Iris pigment epithelial cell (primary cell): Measurements from ENCODE around the gene ENO1.

Experiments used
- DNase-seq: peaks from one replicate; pipeline ENCODE4 v3.0.0-alpha.2; 2011; ENCODE audit warnings: low read depth

ENO1 gene

GRCh38 chr1:8870616-8871538, 7.6 kb downstream of the ENO1 start:
- no peak for DNase-seq

GRCh38 chr1:8870103-8870502, 8.4 kb downstream of the ENO1 start:
- peak; percentile 50 for DNase-seq

DNA sequence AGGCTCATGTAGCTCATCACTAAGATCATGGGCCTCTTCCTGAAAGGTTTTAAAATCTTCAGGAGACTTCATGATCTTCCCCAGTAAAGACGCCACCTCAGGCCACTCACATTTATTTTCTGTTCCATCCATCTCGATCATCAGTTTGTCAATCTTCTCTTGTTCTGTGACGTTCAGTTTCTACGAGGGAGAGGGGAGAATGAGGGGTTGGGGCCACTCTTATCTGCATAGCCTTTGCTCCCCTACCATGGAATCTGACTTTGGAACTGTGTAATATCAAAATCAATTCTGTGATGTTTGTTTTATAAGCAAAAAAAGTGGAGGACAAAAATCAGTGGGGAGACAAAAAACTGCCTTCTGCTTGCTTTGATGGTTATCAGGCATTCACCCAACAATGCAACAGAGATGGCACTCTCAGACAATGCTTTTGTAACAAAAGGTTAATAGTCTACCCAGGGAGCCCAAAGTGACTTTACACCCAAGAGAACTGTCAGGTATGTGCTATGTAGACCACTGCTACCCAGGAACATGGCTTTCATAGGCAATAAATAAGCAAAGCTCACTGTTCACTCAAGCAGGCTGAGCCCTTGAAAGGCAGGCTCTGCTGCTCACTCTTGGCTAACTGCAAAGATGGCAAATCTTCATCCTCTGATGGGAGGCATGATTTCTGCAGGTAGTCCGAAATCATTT, 10.5 kb downstream of the ENO1 start:
- DNase-seq: no peak

GRCh38 chr1:8866792-8867415, 11.6 kb downstream of the ENO1 start:
- no peak for DNase-seq

- no peak for DNase-seq
Observed at GRCh38 chr1:8866173-8866791, 12.2 kb downstream of the ENO1 start.

- DNase-seq: no peak
Observed at GRCh38 chr1:8864713-8865344, 13.7 kb downstream of the ENO1 start.

- no peak for DNase-seq
Observed at GRCh38 chr1:8863794-8864233, 14.7 kb downstream of the ENO1 start.

DNA sequence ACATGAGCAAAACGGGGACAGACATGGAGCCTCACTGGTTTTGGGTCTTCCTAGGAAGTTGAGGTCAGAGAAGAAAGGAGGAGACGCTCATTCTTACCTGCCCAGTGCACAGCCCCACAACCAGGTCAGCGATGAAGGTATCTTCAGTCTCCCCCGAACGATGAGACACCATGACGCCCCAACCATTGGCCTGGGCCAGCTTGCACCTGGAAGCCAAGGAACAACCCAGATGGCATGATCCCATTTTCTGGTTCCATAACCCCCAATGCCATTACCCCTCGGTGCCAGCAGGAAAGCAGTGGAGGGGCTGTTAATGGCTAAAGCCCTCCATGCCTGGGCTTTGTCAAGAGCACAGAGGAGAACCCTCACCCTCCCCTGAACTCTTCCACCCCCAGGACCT, 15.3 kb downstream of the ENO1 start:
- no peak for DNase-seq

- no peak for DNase-seq
Observed at GRCh38 chr1:8862528-8862927, 16.0 kb downstream of the ENO1 start.

DNA sequence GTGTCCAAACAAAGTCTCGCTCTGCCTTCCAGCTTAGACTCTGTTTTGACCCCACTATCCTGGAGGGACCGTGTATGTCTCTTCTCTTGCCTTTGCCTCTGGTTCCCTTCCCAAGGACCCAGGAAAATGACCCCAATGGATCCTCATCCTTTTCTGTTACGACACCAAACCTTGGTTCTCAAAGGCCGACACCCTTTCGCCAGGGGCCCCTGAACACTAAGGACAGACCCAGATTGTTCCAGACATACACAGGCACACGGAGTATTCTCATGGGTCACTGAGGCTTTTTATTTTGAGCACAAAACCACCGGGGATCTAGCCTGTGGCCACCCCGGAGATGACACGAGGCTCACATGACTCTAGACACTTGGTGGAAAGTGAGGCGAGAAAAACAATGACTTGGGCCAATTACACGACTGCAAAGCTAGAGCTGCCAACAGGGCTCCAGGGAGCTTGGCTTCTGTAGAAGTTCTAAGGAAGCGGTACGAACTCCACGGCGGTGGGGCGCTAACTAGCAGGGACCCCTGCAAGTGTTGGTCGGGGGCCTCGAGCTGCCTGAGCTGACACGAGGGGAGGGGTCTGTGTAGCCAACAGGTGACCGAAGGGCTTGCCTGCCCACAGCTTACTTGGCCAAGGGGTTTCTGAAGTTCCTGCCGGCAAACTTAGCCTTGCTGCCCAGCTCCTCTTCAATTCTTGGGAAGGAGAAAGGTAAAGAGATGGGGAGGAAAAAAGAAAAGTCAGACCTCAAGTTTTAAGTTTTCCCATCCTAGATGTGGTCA, 17.6 kb downstream of the ENO1 start:
- no peak for DNase-seq

- peak; percentile 64 for DNase-seq
Observed at GRCh38 chr1:8858888-8859706, 19.4 kb downstream of the ENO1 start.

GRCh38 chr1:8858112-8858668, 20.3 kb downstream of the ENO1 start:
- peak; percentile 96 for DNase-seq

DNA sequence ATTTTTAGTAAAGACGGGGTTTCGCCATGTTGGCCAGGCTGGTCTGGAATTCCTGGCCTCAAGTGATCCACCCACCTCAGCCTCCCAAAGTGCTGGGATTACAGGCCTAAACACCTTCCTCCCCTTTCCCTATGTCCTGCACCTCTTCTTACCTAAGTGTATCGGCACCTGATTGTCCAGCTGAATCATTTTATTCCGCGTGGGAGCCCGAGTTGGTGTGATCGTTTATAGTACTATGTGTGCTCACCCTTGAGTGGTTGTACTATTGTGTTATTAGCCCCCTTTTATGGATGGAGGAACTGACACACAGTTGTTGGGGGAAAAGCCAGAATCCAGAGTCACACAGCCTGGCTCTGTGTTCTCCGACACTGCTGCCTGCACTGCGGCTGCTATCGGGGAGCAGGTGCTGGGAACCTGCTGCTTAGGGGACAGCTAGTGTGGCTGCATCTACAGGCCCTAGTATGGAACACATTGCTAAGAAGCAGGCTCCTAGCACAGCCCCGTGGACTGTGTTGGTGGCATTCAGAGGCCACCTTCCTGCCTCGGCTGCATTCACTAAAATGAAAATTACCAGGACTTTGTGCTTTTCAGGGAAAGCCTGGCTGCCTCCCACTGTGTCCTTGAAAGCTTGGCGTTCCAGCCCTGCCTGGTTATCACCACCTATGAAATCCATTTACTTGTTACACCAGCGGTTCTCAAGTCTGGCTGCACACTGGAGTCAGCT, 21.6 kb downstream of the ENO1 start:
- DNase-seq: no peak

GRCh38 chr1:8854240-8854639, 24.2 kb downstream of the ENO1 start:
- no peak for DNase-seq

- DNase-seq: no peak
Observed at GRCh38 chr1:8851060-8851459, 27.4 kb downstream of the ENO1 start.

DNA sequence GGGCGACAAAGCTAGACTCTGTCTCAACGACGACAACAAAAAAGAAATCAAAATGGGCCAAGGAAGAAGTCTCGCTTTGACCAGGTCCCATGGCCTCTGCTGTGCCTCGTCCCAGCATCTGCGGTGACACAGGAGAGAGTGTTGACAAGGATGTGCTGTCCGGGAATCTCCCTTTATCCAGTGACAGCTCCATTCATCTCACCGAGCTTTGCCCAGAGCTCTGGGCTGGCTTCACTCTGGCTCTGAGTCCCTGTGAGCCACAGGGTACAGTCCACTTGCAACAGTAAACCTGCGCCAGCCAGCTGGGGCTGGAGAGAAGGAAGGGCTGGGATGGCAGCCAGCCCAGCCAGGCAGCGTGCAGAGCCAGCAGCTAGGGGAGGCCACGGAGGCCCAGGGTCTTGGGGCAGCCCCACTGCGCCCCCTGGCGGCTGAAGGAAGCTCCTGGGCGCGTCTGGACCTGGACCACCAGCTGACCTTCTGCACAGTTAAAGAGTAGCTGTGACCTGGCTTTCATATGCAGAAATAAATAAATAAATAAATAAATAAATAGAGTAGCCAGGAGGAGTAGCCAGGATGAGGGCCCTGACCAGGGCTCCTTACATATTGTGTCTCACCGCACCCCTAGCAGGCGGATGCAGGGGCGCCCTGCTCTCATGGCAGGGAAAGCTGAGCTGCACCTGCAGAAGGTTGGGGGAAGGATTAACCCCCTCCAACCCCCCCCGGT, 29.7 kb downstream of the ENO1 start:
- peak; percentile 92 for DNase-seq

DNA sequence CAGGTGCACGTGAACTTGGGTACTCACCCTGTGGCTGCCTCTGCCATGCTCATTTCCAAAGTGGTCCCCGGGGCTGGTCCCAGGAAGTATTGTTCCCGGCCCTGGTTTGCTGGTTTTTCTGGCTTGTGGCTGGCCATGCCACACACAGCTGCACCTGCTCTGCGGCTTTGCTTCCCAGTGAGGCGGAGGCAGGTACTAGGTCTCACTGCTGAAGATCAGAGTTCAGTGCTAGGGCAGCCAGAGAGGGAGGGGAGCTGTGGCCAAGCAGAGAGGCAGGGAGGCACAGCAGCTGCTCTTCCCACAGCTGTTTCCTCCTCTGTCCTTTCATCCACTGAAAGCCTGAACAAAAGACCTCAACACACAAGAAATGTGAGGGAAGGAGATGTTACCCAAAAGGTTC, 30.5 kb downstream of the ENO1 start:
- no peak for DNase-seq

- no peak for DNase-seq
Observed at GRCh38 chr1:8846263-8846662, 32.2 kb downstream of the ENO1 start.
